Liver (tissue), 9 donors: ENCODE results near the gene ATR. TPM values are rescaled to one million over a fixed set of nuclear protein-coding genes. Genes with fewer than 3 reads are reported as not detected.

Experiments used
- DNase-seq: peaks from one replicate; pipeline ENCODE4 v3.0.0-alpha.2; 2017; ENCODE audit warnings: low spot score
- H3K27ac ChIP-seq, 2 donors: one replicate each; pipeline ENCODE4 v1.7.0; 2013; ENCODE audit warnings: inconsistent platforms in 2 of 2, low read length in 2 of 2, control low read depth in 1 of 2, low read depth in 1 of 2, mild to moderate bottlenecking in 1 of 2
- H3K27me3 ChIP-seq, 4 donors: one replicate each; pipeline versions ENCODE4 v1.6.1 to v1.7.0; 2013; ENCODE audit warnings: low read length in 3 of 4, inconsistent platforms in 1 of 4, mild to moderate bottlenecking in 1 of 4, moderate library complexity in 1 of 4; ENCODE audit not compliant: control insufficient read depth in 4 of 4, insufficient read depth in 4 of 4
- H3K36me3 ChIP-seq, 4 donors: one replicate each; pipeline versions ENCODE4 v1.6.1 to v1.7.0; 2013; ENCODE audit warnings: low read length in 3 of 4, mild to moderate bottlenecking in 3 of 4, low read depth in 1 of 4, moderate library complexity in 1 of 4; ENCODE audit not compliant: control insufficient read depth in 4 of 4, insufficient read depth in 3 of 4
- H3K4me1 ChIP-seq, 4 donors: one replicate each; pipeline versions ENCODE4 v1.6.1 to v1.7.0; 2013; ENCODE audit warnings: low read length in 3 of 4, mild to moderate bottlenecking in 3 of 4, moderate library complexity in 1 of 4; ENCODE audit not compliant: control insufficient read depth in 4 of 4, insufficient read depth in 4 of 4
- H3K4me3 ChIP-seq, 3 donors: one replicate each; pipeline versions ENCODE4 v1.6.1 to v1.7.0; 2013; ENCODE audit warnings: low read length in 3 of 3, control low read depth in 1 of 3, low read depth in 1 of 3, mild to moderate bottlenecking in 1 of 3
- H3K9ac ChIP-seq, 2 donors: one replicate each; pipeline ENCODE4 v1.7.0; 2013; ENCODE audit warnings: low read length in 2 of 2, mild to moderate bottlenecking in 2 of 2, moderate library complexity in 2 of 2, control low read depth in 1 of 2, low read depth in 1 of 2
- H3K9me3 ChIP-seq, 4 donors: one replicate each; pipeline versions ENCODE4 v1.6.1 to v1.7.0; 2013; ENCODE audit warnings: low read length in 3 of 4; ENCODE audit not compliant: control insufficient read depth in 4 of 4
- EGR1 ChIP-seq, 2 donors: IDR thresholded peaks; 2 replicates each; pipeline ENCODE4 v1.6.1; 2016 to 2018; ENCODE audit warnings: antibody characterized with exemption in 2 of 2, low read depth in 2 of 2
- FOXA1 ChIP-seq: IDR thresholded peaks from 2 replicates; pipeline ENCODE4 v1.6.1; 2016; ENCODE audit warnings: antibody characterized with exemption
- HNF4G ChIP-seq: IDR thresholded peaks from 2 replicates; pipeline ENCODE4 v1.6.1; 2016; ENCODE audit warnings: antibody characterized with exemption
- JUND ChIP-seq, 2 donors: IDR thresholded peaks; 2 replicates each; pipeline ENCODE4 v1.6.1; 2016; ENCODE audit warnings: antibody characterized with exemption in 2 of 2
- MAX ChIP-seq: IDR thresholded peaks from 2 replicates; pipeline ENCODE4 v1.6.1; 2016; ENCODE audit warnings: antibody characterized with exemption
- REST ChIP-seq: IDR thresholded peaks from 2 replicates; pipeline ENCODE4 v1.6.1; 2016; ENCODE audit warnings: antibody characterized with exemption, mild to moderate bottlenecking
- RXRA ChIP-seq, 2 donors: IDR thresholded peaks; 2 replicates each; pipeline ENCODE4 v1.6.1; 2017 to 2018; ENCODE audit warnings: antibody characterized with exemption in 2 of 2, mild to moderate bottlenecking in 1 of 2
- TAF1 ChIP-seq: conservative IDR thresholded peaks from 2 replicates; pipeline ENCODE4 v1.6.1; 2016; ENCODE audit warnings: antibody characterized with exemption, mild to moderate bottlenecking
- YY1 ChIP-seq: IDR thresholded peaks from 2 replicates; pipeline ENCODE4 v1.6.1; 2016; ENCODE audit warnings: antibody characterized with exemption, mild to moderate bottlenecking
- ZBTB33 ChIP-seq: IDR thresholded peaks from 2 replicates; pipeline ENCODE4 v1.6.1; 2016; ENCODE audit warnings: antibody characterized with exemption
- WGBS: extraction: QIAGEN DNeasy Blood & Tissue Kit; methylation state at CpG from one replicate; pipeline ENCODE4 v1.1.7; 2013; 5-methylcytosine and 5-hydroxymethylcytosine counted together
- polyA plus RNA-seq, 2 donors: library from polyadenylated mRNA; stranded (reverse) in 1 of 2; unstranded in 1 of 2; fragments of 200-250 nt in 1 of 2; fragments of >200 nt in 1 of 2; fragmentation: Nextera tagmentation in 1 of 2; extraction: Ambion mirVana in 1 of 2; gene quantifications; one replicate each; pipeline versions ENCODE4 v1.2.1 to v1.2.3, GENCODE V29; 2013 to 2015
- total RNA-seq, 2 donors: library from RNA; depleted of rRNA; stranded (reverse); fragments of >200 nt; gene quantifications; one replicate each; pipeline ENCODE4 v1.2.3, GENCODE V29; 2014
- donor health status: healthy.
- donor health status: healthy.
- donor health status: healthy.
- donor health status: healthy.
- donor health status: healthy.

The ATR gene
- total and polyA plus RNA-seq, 4 donors, result 5.0 to 21.5 (median 12.1) TPM

GRCh38 chr3:142611206-142611605 is 32.7 kb upstream of the ATR start:
- Histone ChIP-seq H3K9me3 (no peaks in the 10 kb centered on the region), H3K4me1 (no peaks in the 10 kb centered on the region)
- WGBS, result 99% methylated on average over 1 of the region's 1 CpG

GRCh38 chr3:142609136-142609535 is 30.6 kb upstream of the ATR start:
- no peak for DNase-seq
- H3K4me1 ChIP-seq, result no peaks in the 10 kb centered on the region
- 83% methylated on average over 1 of the region's 1 CpG for WGBS
- no peak overlapping the region for H3K4me3 ChIP-seq
- no peaks in the 10 kb centered on the region for H3K9me3 ChIP-seq
- no peak overlapping the region for H3K27ac ChIP-seq
- TF ChIP-seq FOXA1, result no peak
- no peak for TF ChIP-seq TAF1
- no peak for TF ChIP-seq EGR1 (IDR thresholded peaks at IDR 0.05; ENCODE audit: low read depth in 2 of 2)
- TF ChIP-seq JUND (IDR thresholded peaks at IDR 0.05), result no peak
- no peak for TF ChIP-seq RXRA (IDR thresholded peaks at IDR 0.05)
- TF ChIP-seq REST, result no peak
- TF ChIP-seq YY1, result no peak
- no peak for TF ChIP-seq HNF4G
- no peaks in the 10 kb centered on the region for H3K36me3 ChIP-seq
- H3K27me3 ChIP-seq, result no peaks in the 10 kb centered on the region
- no peak overlapping the region for H3K9ac ChIP-seq

More at GRCh38 chr3:142611206-142611605, 32.7 kb upstream of the ATR start:
- TF ChIP-seq YY1, result no peak
- no peak for TF ChIP-seq MAX
- no peak for TF ChIP-seq JUND (IDR thresholded peaks at IDR 0.05)
- no peak for TF ChIP-seq REST
- no peak for TF ChIP-seq RXRA (IDR thresholded peaks at IDR 0.05)
- TF ChIP-seq ZBTB33, result no peak
- TF ChIP-seq HNF4G, result no peak
- Histone ChIP-seq H3K36me3 (no peaks in the 10 kb centered on the region), H3K9ac (no peak overlapping the region), H3K27ac (no peak overlapping the region), H3K27me3 (no peaks in the 10 kb centered on the region), H3K4me3 (no peak overlapping the region)
- DNase-seq, result no peak
